Measurements from ENCODE around the gene BCL7C. TPM values are rescaled to one million over a fixed set of nuclear protein-coding genes. Genes with fewer than 3 reads are reported as not detected.

BCL7C gene
- total RNA-seq, 3 donors from 2014 or later (not counting 1 experiment from before 2014, with no cell fraction given), result 25.1 to 28.5 (median 27.4) TPM

DNA sequence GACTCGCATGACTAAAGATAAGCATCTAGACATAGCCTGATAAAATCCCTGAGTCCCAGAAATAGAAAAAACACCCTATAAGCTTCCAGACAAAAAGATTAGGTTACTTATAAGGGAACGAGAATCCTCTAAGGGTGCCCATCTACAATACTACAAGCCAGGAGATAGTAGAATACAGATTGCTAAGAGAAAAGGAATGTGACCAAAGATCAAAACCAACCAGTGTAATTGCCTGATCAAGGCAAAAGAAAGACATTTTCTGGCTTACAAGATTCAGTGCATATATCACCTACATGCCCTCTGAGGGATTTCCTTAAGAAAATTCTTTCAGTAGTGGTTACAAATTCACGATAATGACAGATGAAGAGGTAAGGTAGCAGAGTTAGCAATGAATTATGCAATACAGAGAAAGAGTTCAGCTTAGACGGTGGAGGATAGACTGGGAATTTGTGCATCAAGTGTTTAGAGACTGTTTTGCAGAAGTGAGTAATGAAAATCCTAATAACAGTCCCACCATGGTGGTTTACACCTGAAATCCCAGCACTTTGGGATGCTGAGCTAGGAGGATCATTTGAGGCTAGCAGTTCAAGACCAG lies 35.0 kb downstream of the BCL7C start:
- no peak for DNase-seq
- Mint-ChIP-seq H3K27me3 (ENCODE audit: low read depth in 2 of 2) (no peaks in the 10 kb centered on the region), H3K36me3 (no peaks in the 10 kb centered on the region), H3K9me3 (no peaks in the 10 kb centered on the region), H3K4me1 (no peaks in the 10 kb centered on the region), H3K4me3 (no peak overlapping the region), H3K27ac (no peak overlapping the region)
- H3K4me3 ChIP-seq (ENCODE audit: low read length), result no peak overlapping the region
- no peaks in the 10 kb centered on the region for H3K27me3 ChIP-seq (ENCODE audit: control insufficient read depth, insufficient read depth, low read length)
- no peaks in the 10 kb centered on the region for H3K9me3 ChIP-seq (ENCODE audit: control insufficient read depth, insufficient read depth, low read length)
- no peak overlapping the region for H3K27ac ChIP-seq (ENCODE audit: low read length)
- ATAC-seq, result no peak
- 93% methylated on average over 3 of the region's 4 CpGs for WGBS (ENCODE audit: insufficient coverage)
- no peaks in the 10 kb centered on the region for H3K4me1 ChIP-seq (ENCODE audit: control insufficient read depth, insufficient read depth, low read length)
- intact Hi-C loops (cut with micrococcal nuclease), result no loop called here
- no peaks in the 10 kb centered on the region for H3K36me3 ChIP-seq (ENCODE audit: control insufficient read depth, insufficient read depth, low read length)
- TF ChIP-seq, protein P1, sequence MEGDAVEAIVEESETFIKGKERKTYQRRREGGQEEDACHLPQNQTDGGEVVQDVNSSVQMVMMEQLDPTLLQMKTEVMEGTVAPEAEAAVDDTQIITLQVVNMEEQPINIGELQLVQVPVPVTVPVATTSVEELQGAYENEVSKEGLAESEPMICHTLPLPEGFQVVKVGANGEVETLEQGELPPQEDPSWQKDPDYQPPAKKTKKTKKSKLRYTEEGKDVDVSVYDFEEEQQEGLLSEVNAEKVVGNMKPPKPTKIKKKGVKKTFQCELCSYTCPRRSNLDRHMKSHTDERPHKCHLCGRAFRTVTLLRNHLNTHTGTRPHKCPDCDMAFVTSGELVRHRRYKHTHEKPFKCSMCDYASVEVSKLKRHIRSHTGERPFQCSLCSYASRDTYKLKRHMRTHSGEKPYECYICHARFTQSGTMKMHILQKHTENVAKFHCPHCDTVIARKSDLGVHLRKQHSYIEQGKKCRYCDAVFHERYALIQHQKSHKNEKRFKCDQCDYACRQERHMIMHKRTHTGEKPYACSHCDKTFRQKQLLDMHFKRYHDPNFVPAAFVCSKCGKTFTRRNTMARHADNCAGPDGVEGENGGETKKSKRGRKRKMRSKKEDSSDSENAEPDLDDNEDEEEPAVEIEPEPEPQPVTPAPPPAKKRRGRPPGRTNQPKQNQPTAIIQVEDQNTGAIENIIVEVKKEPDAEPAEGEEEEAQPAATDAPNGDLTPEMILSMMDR (IDR thresholded peaks at IDR 0.05), result no peak

DNA sequence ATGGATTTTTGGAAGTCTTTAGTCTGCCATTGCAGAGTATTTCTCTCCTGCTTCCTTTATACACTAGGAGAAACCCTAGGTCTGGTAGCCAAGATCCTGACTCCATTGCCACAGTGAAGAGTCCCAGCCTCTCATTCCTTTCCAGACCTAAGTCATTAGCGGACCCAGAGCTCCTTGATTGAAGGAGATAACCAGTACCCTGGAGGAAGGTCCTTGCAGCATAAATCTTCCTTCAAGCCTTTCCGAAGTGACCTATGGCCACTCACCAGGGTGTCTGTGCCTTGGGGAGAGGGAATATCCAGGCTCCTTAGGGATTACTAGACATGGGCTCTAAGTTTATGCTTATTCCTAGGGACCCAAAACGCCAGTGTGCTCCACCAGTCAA lies 35.8 kb downstream of the BCL7C start:
- H3K27me3 Mint-ChIP-seq (ENCODE audit: low read depth in 2 of 2), result no peaks in the 10 kb centered on the region
- DNase-seq (no peak), ATAC-seq (no peak)
- Histone ChIP-seq H3K36me3 (ENCODE audit: control insufficient read depth, insufficient read depth, low read length) (no peaks in the 10 kb centered on the region), H3K9me3 (ENCODE audit: control insufficient read depth, insufficient read depth, low read length) (no peaks in the 10 kb centered on the region), H3K27me3 (ENCODE audit: control insufficient read depth, insufficient read depth, low read length) (no peaks in the 10 kb centered on the region), H3K4me1 (ENCODE audit: control insufficient read depth, insufficient read depth, low read length) (no peaks in the 10 kb centered on the region), H3K4me3 (ENCODE audit: low read length) (no peak overlapping the region), H3K27ac (ENCODE audit: low read length) (no peak overlapping the region)
- no peak overlapping the region for H3K27ac Mint-ChIP-seq
- no peaks in the 10 kb centered on the region for H3K4me1 Mint-ChIP-seq
- TF ChIP-seq, protein P1 (IDR thresholded peaks at IDR 0.05), result no peak
- no peaks in the 10 kb centered on the region for H3K9me3 Mint-ChIP-seq
- H3K36me3 Mint-ChIP-seq, result no peaks in the 10 kb centered on the region
- no peak overlapping the region for H3K4me3 Mint-ChIP-seq
- 97% methylated on average over 3 of the region's 3 CpGs for WGBS (ENCODE audit: insufficient coverage)
- intact Hi-C loops (cut with micrococcal nuclease), result no loop called here

DNA sequence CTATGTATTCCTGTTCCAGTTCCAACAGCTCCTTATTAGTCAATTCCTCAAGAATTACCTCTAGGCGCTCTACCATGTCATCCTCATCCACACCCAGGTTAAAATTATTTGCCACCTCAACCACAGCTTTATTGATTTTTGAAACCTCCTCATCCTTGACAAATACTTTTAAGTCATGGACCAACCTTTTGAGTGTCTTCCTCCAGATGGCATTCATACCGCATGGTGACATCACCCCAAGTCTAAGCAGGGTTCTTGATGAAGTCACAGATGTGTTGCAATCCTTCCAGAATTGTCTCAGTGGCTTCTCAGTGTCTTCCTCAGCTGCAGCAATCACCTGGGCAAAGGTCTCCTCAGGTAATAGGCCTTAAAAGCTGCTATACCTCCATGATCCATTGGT lies 40.1 kb downstream of the BCL7C start:
- H3K4me1 Mint-ChIP-seq, result no peaks in the 10 kb centered on the region
- Histone ChIP-seq H3K36me3 (ENCODE audit: control insufficient read depth, insufficient read depth, low read length) (no peaks in the 10 kb centered on the region), H3K4me1 (ENCODE audit: control insufficient read depth, insufficient read depth, low read length) (no peaks in the 10 kb centered on the region), H3K4me3 (ENCODE audit: low read length) (no peak overlapping the region), H3K27me3 (ENCODE audit: control insufficient read depth, insufficient read depth, low read length) (no peaks in the 10 kb centered on the region), H3K9me3 (ENCODE audit: control insufficient read depth, insufficient read depth, low read length) (no peaks in the 10 kb centered on the region), H3K27ac (ENCODE audit: low read length) (no peak overlapping the region)
- no peak overlapping the region for H3K27ac Mint-ChIP-seq
- no peak for ATAC-seq
- H3K27me3 Mint-ChIP-seq (ENCODE audit: low read depth in 2 of 2), result no peaks in the 10 kb centered on the region
- TF ChIP-seq, protein P1 (IDR thresholded peaks at IDR 0.05), result no peak
- H3K4me3 Mint-ChIP-seq, result no peak overlapping the region
- intact Hi-C loops (cut with micrococcal nuclease), result no loop called here
- WGBS (ENCODE audit: insufficient coverage), result 96% methylated on average over 2 of the region's 2 CpGs
- H3K36me3 Mint-ChIP-seq, result no peaks in the 10 kb centered on the region
- DNase-seq, result no peak
- no peaks in the 10 kb centered on the region for H3K9me3 Mint-ChIP-seq

DNA sequence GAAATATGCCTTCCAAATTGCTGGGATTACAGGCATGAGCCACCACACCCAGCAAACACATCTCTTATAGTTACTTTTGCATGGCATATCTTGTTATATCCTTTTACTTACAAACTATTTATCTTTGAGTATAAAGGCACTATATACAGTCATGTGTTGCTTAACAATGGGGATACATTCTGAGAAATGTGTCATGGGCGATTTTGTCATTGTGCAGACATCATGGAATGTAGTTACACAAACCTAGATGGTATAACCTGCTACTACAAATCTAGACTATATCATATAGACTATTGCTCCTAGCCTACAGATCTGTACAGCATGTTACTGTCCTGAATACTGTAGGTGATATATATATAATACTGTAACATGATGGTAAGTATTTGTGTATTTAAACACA lies 43.6 kb downstream of the BCL7C start:
- TF ChIP-seq, protein P1 (IDR thresholded peaks at IDR 0.05), result no peak
- Histone ChIP-seq H3K4me3 (ENCODE audit: low read length) (no peak overlapping the region), H3K4me1 (ENCODE audit: control insufficient read depth, insufficient read depth, low read length) (peaks cover 1% of the 10 kb centered on the region), H3K27ac (ENCODE audit: low read length) (no peak overlapping the region), H3K36me3 (ENCODE audit: control insufficient read depth, insufficient read depth, low read length) (no peaks in the 10 kb centered on the region), H3K9me3 (ENCODE audit: control insufficient read depth, insufficient read depth, low read length) (no peaks in the 10 kb centered on the region), H3K27me3 (ENCODE audit: control insufficient read depth, insufficient read depth, low read length) (no peaks in the 10 kb centered on the region)
- no peak for DNase-seq
- Mint-ChIP-seq H3K27me3 (ENCODE audit: low read depth in 2 of 2) (no peaks in the 10 kb centered on the region), H3K4me1 (peaks cover under 1 to 2% of the 10 kb centered on the region in 2 donors), H3K27ac (no peak overlapping the region), H3K9me3 (no peaks in the 10 kb centered on the region), H3K36me3 (no peaks in the 10 kb centered on the region), H3K4me3 (no peak overlapping the region)
- no CpG with 5 or more reads among the region's 1 CpG for WGBS (ENCODE audit: insufficient coverage)
- intact Hi-C loops (cut with micrococcal nuclease), result no loop called here
- no peak for ATAC-seq
